NCI-H1048 (cell line): ENCODE measurements around the gene UBB.
"Not testable (repeated sequence)": the region's sequence is repeated elsewhere in the genome, so short reads cannot be mapped to it uniquely, and the experiment has no call there.

ENCODE experiments used
- DNase-seq: peaks from one replicate; lab custom pipeline; 2025; lab: John Stamatoyannopoulos, UW

The UBB gene

GRCh38 chr17:16374146-16374938 lies 6.5 kb upstream of the UBB start:
- no peak for DNase-seq

DNA sequence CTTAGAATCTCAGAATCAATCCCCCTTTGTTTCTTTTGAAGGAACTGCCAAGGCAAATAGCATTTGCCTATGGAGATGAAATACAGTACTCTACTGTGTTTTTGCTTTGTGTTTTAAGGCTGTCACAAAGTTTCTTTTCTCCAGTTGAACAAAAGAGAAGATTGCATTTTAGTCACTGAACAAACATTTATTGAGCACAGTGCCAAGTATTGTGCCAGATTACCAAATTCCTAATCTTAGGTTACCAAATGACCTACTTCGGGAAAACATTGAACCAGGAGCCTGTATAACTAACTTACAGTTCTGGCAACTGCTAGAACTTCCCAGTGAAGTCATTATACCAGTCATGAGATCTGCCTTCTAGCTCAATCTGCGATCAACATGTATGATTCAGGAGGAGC lies 3.0 kb upstream of the UBB start:
- peak; percentile 34 for DNase-seq

- no peak for DNase-seq
Measured at GRCh38 chr17:16378636-16379282, 2.1 kb upstream of the UBB start.

- DNase-seq: no peak
Measured at GRCh38 chr17:16379654-16380053, 1.2 kb upstream of the UBB start.

- DNase-seq: no peak
Measured at GRCh38 chr17:16381496-16381820, 567 bp downstream of the UBB start.

DNA sequence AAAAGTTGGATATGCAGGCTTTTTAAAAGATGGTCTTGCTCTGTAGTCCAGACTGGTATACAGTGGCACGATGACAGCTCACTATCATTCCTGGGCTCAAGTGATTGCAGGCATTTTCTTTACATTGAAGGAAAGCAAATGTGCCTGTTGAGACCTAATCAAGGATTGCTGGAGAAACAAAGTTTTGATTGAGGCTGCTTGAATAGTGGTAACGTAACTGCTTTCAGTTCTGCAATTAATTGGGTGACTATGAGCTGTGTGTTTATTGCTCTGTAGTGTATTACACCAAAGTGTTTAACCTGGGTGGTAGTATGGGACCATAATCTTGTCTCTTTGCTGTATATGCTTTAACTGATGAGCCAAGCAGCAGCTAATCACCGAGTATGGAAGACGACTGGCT lies 2.3 kb downstream of the UBB start:
- no peak for DNase-seq

DNA sequence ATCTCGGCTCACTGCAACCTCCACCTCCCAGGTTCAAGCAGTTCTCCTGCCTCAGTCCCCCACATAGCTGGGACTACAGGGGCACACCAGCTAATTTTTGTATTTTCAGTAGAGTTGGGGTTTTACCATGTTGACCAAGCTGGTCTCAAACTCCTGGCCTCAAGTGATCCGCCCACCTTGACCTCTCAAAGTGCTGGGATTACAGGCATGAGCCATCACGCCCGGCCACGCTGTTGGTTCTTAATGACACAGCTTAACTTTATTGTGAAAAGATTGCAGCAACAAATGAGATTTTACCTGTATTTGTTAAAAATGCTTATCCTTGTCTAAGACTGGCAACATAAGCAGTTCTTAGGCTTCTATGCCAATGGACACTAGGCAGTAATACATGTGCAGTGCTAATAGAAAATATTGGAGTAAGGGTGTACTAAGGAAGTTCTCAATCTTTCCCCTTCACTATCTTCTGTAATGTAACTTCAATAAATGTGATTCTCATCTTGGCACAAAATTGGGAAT lies 2.9 kb downstream of the UBB start:
- no peak for DNase-seq

DNA sequence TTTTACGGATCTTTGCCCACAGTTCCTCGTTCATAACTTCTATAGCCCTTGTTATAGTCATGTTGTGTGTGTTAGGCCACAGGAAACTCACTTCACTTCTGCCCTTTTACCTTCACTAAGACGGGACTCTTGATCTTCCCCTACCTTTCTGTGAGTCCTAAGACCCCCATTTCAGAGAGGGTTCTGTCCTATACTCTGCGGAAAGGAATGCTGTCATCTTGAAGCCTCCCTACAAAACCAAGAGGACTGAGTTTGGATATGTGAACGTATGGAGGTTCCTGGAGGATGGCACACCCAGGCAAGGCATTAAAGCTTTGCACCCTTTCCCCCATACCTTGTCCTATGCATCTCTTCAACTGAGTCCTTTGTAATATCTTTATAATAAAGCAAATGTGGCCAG lies 3.7 kb downstream of the UBB start:
- DNase-seq: no peak

DNA sequence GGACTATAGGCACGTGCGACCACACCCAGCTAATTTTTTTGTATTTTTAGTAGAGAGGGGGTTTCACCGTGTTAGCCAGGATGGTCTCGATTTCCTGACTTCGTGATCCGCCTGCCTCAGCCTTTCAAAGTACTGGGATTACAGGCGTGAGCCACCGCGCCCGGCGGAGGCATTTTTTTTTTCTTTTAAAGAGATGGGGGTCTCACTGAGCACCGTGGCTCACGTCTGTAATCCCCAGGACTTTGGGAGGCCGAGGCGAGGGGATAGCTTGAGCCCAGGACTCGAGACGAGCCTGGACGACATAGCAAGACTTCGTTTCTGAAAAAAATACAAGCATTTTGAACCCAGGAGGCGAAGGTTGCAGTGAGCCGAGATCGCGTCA lies 5.2 kb downstream of the UBB start:
- DNase-seq: not testable (repeated sequence)

DNA sequence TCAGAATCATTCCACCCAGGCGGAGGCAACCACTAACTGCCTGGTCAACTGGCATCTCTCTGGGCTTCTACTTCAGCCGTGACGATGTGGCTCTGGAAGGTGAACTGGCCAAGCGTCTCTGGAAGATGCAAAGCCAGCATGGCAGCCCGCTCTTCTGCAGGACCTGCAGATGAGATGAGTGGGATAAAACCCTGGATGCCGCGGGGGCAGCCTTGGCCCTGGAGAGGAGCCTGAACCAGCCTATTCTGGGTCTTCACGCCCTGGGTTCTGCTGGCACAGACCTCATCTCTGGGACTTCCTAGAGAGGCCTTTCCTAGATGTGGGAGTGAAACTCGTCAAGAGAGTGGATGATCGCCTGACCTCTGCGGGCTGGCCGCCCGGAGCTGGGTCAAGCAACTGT lies 10.6 kb downstream of the UBB start:
- no peak for DNase-seq

GRCh38 chr17:16392491-16392890 lies 11.6 kb downstream of the UBB start:
- not testable (repeated sequence) for DNase-seq

DNA sequence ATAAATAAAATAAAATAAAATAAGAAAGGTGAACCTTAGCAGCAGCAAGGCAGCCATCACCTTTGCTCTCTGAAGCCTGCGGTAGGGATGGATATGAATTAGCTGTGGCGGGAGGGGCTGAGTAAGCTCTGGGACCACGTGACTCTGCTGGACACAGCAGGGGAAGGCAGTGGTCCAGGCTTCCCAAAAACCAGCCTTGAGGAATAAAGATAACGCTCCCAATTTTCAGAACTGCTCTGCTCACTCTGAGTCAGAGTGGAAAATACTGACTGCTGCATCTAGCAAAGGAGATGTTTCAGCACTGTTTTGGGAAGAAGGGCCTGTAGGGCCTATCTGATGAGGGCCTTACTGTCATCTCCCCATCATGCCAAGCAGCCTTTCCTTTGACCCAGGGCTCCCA lies 15.0 kb downstream of the UBB start:
- DNase-seq: not testable (repeated sequence)

- DNase-seq: not testable (repeated sequence)
Measured at GRCh38 chr17:16396693-16397092, 15.8 kb downstream of the UBB start.

GRCh38 chr17:16398270-16399267 lies 17.7 kb downstream of the UBB start:
- DNase-seq: no peak

- not testable (repeated sequence) for DNase-seq
Measured at GRCh38 chr17:16403847-16404246, 23.0 kb downstream of the UBB start.

GRCh38 chr17:16406742-16407674 lies 26.1 kb downstream of the UBB start:
- DNase-seq: no peak

GRCh38 chr17:16407911-16408588 lies 27.2 kb downstream of the UBB start:
- DNase-seq: no peak

GRCh38 chr17:16415031-16415924 lies 34.4 kb downstream of the UBB start, which contains the start of gene TRPV2:
Gene TRPV2, plus strand, starts transcription at chr17:16415571. Its CDS starts 2,098 bp downstream, at chr17:16417669.
- no peak for DNase-seq

- DNase-seq: no peak
Measured at GRCh38 chr17:16417399-16417798, 36.5 kb downstream of the UBB start.
